Hematopoietic multipotent progenitor cell treated with erythropoietin and hydrocortisone succinate and interleukin-3 and kit ligand, for 15 days (in vitro differentiated cells): ENCODE measurements around the gene BTBD19.
"Not testable (repeated sequence)": the region's sequence is repeated elsewhere in the genome, so short reads cannot be mapped to it uniquely, and the experiment has no call there.

Source experiments
- DNase-seq: peaks from one replicate; pipeline ENCODE4 v3.0.0-alpha.2; 2015; ENCODE audit warnings: low spot score

BTBD19 gene

GRCh38 chr1:44808938-44809917 is 905 bp downstream of the BTBD19 start:
- DNase-seq: no peak

GRCh38 chr1:44810101-44810761 is 1.9 kb downstream of the BTBD19 start:
- DNase-seq: peak; percentile 57

GRCh38 chr1:44810762-44811105 is 2.4 kb downstream of the BTBD19 start:
- DNase-seq: not testable (repeated sequence)

- no peak for DNase-seq
Measured at GRCh38 chr1:44811234-44811633, 2.9 kb downstream of the BTBD19 start.

- no peak for DNase-seq
Measured at GRCh38 chr1:44812822-44813543, 4.7 kb downstream of the BTBD19 start.

GRCh38 chr1:44815926-44816325 is 7.6 kb downstream of the BTBD19 start:
- not testable (repeated sequence) for DNase-seq

- DNase-seq: no peak
Measured at GRCh38 chr1:44817307-44817706, 9.0 kb downstream of the BTBD19 start.

GRCh38 chr1:44817771-44818495 is 9.6 kb downstream of the BTBD19 start:
- DNase-seq: no peak

GRCh38 chr1:44819196-44819607 is 10.9 kb downstream of the BTBD19 start:
- no peak for DNase-seq

- peak; percentile 75 for DNase-seq
Measured at GRCh38 chr1:44819608-44820327, 11.4 kb downstream of the BTBD19 start.

GRCh38 chr1:44820328-44821239 is 12.3 kb downstream of the BTBD19 start:
- no peak for DNase-seq

- DNase-seq: no peak
Measured at GRCh38 chr1:44821240-44821715, 13.0 kb downstream of the BTBD19 start.

- DNase-seq: no peak
Measured at GRCh38 chr1:44822131-44822701, 13.9 kb downstream of the BTBD19 start.

GRCh38 chr1:44822981-44823451 is 14.7 kb downstream of the BTBD19 start:
- DNase-seq: no peak

- not testable (repeated sequence) for DNase-seq
Measured at GRCh38 chr1:44824392-44824791, 16.1 kb downstream of the BTBD19 start.

- DNase-seq: peak; percentile 54
Measured at GRCh38 chr1:44826375-44827196, 18.3 kb downstream of the BTBD19 start.

- peak; percentile 86 for DNase-seq
Measured at GRCh38 chr1:44827197-44828002, 19.1 kb downstream of the BTBD19 start.
